PFSK-1 (cell line): ENCODE data around the gene PSMC5.

Experiments
- FOXP2 ChIP-seq: optimal IDR thresholded peaks from 2 replicates; pipeline ENCODE3; 2011; ENCODE audit warnings: borderline replicate concordance, control low read depth, inconsistent platforms; ENCODE audit not compliant: insufficient read depth; ENCODE audit errors: extremely low read length, extremely low read depth
- POLR2AphosphoS5 ChIP-seq: IDR thresholded peaks from 2 replicates; pipeline ENCODE4 v1.6.1; 2012; ENCODE audit warnings: low read depth, mild to moderate bottlenecking, control low read depth, low read length, moderate library complexity
- REST ChIP-seq, 2 experiments: IDR thresholded peaks; 2 replicates each; pipeline versions ENCODE4 v1.6.1 to v1.8.0; 2011 to 2012; ENCODE audit warnings: low read depth in 2 of 2, low read length in 2 of 2, control low read depth in 1 of 2, inconsistent platforms in 1 of 2, mild to moderate bottlenecking in 1 of 2, moderate library complexity in 1 of 2; ENCODE audit not compliant: insufficient read depth in 1 of 2
- SIN3A ChIP-seq: IDR thresholded peaks from 2 replicates; pipeline ENCODE4 v1.6.1; 2012; ENCODE audit warnings: mild to moderate bottlenecking, low read length, moderate library complexity, borderline replicate concordance; ENCODE audit not compliant: insufficient read depth
- TAF1 ChIP-seq: IDR thresholded peaks from 2 replicates; pipeline ENCODE4 v1.6.1; 2012; ENCODE audit warnings: low read length, control low read depth, borderline replicate concordance; ENCODE audit not compliant: insufficient read depth

The PSMC5 gene

DNA sequence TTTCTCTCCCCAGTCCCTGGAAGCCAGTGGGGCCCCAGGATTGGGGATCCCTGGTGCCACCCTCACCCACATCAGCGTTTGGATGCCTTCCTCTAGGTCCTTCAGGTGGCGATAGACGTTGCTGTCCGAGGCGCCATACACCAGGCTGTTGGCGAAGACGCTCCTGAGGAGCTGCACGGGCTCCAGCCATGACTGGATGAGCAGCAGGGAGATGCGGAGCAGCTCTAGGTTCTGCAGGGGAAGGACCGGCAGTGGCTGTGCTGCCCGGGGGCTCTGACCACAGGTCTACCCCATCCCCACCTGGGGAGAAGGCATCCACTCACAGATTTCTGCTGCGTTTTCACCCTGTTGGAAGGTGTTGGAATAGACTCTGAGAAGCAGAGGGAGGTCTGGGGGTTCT, 53.5 kb downstream of the PSMC5 start:
- TF ChIP-seq FOXP2 = no peak
- TF ChIP-seq POLR2AphosphoS5 = no peak
- no peak for TF ChIP-seq REST (IDR thresholded peaks at IDR 0.05; ENCODE audit: insufficient read depth in 1 of 2, low read depth in 2 of 2, low read length in 2 of 2)
- no peak for TF ChIP-seq TAF1
- no peak for TF ChIP-seq SIN3A
